Smooth muscle cell (in vitro differentiated cells): ENCODE results near the gene KRT32. TPM values are rescaled to one million over a fixed set of nuclear protein-coding genes. Genes with fewer than 3 reads are reported as not detected.

ENCODE experiments used
- DNase-seq: peaks from one replicate; lab custom pipeline; 2025; ENCODE audit not compliant: unreplicated experiment; lab: John Stamatoyannopoulos, UW
- H2AFZ ChIP-seq: fragments of 200-600 bp; sonication (generic); 2 replicates; pipeline ENCODE4 v1.6.0; 2016; ENCODE audit warnings: antibody characterized with exemption, low read depth, mild to moderate bottlenecking
- H3F3A ChIP-seq: fragments of 200-600 bp; sonication (generic); 2 replicates; pipeline ENCODE4 v1.6.0; 2017; ENCODE audit warnings: antibody characterized with exemption, low read depth
- H3K27ac ChIP-seq: fragments of 200-600 bp; sonication (generic); 2 replicates; pipeline ENCODE4 v1.5.1; 2016; ENCODE audit warnings: low read depth, mild to moderate bottlenecking
- H3K27me3 ChIP-seq: fragments of 200-600 bp; sonication (generic); 2 replicates; pipeline ENCODE4 v1.6.1; 2016; ENCODE audit warnings: low read depth, mild to moderate bottlenecking
- H3K36me3 ChIP-seq: fragments of 200-600 bp; sonication (generic); 2 replicates; pipeline ENCODE4 v1.5.1; 2016; ENCODE audit warnings: low read depth
- H3K4me1 ChIP-seq: fragments of 200-600 bp; sonication (generic); 2 replicates; pipeline ENCODE4 v1.5.1; 2016; ENCODE audit warnings: low read depth
- H3K4me2 ChIP-seq: fragments of 200-600 bp; sonication (generic); 2 replicates; pipeline ENCODE4 v1.6.0; 2016; ENCODE audit warnings: mild to moderate bottlenecking
- H3K4me3 ChIP-seq: fragments of 200-600 bp; sonication (generic); 2 replicates; pipeline ENCODE4 v1.5.1; 2016; ENCODE audit warnings: mild to moderate bottlenecking
- H3K79me2 ChIP-seq: fragments of 200-600 bp; sonication (generic); 2 replicates; pipeline ENCODE4 v1.6.0; 2016; ENCODE audit warnings: low read depth, mild to moderate bottlenecking
- H3K9ac ChIP-seq: fragments of 200-600 bp; sonication (generic); 2 replicates; pipeline ENCODE4 v1.6.0; 2016; ENCODE audit warnings: low read depth
- H3K9me3 ChIP-seq: fragments of 200-600 bp; sonication (generic); replicated peaks from 2 replicates; pipeline ENCODE4 v1.5.1; 2016; ENCODE audit warnings: low read depth
- H4K20me1 ChIP-seq: fragments of 200-600 bp; sonication (generic); 2 replicates; pipeline ENCODE4 v1.6.0; 2016; ENCODE audit warnings: low read depth
- CTCF ChIP-seq: fragments of 200-600 bp; sonication (generic); IDR thresholded peaks from 2 replicates; pipeline ENCODE4 v1.5.1; 2017; ENCODE audit warnings: borderline replicate concordance, mild to moderate bottlenecking, antibody characterized with exemption; ENCODE audit not compliant: insufficient read depth, poor library complexity, severe bottlenecking
- WGBS: methylation state at CpG from one replicate; pipeline ENCODE4 v1.1.7; 2016; ENCODE audit warnings: low lambda C conversion rate; 5-methylcytosine and 5-hydroxymethylcytosine counted together
- polyA plus RNA-seq: library from polyadenylated mRNA; unstranded; fragments of >200 nt; fragmentation: Nextera tagmentation; extraction: Ambion mirVana; gene quantifications from 2 replicates; pipeline ENCODE4 v1.2.1, GENCODE V29; 2016
- total RNA-seq: library from RNA; depleted of rRNA; stranded (reverse); fragments of >200 nt; gene quantifications from 2 replicates; pipeline ENCODE4 v1.2.3, GENCODE V29; 2014

KRT32 gene
- total and polyA plus RNA-seq, 2 experiments from 2014 or later = not detected

- Histone ChIP-seq H4K20me1 (no peaks in the 10 kb centered on the region), H2AFZ (no peak overlapping the region), H3K4me3 (no peak overlapping the region), H3K27ac (no peak overlapping the region), H3K4me1 (no peaks in the 10 kb centered on the region), H3F3A (no peaks in the 10 kb centered on the region), H3K36me3 (no peaks in the 10 kb centered on the region), H3K4me2 (no peak overlapping the region), H3K79me2 (no peaks in the 10 kb centered on the region), H3K27me3 (no peaks in the 10 kb centered on the region), H3K9ac (no peak overlapping the region), H3K9me3 (no peaks in the 10 kb centered on the region)
- WGBS = 73% methylated on average over 2 of the region's 2 CpGs
- TF ChIP-seq CTCF = no peak
- DNase-seq = no peak
Measured at GRCh38 chr17:41448506-41448905, 18.7 kb downstream of the KRT32 start.

- peak overlapping the region; percentile 15 for H3K4me2 ChIP-seq
- no peaks in the 10 kb centered on the region for H3F3A ChIP-seq
- H3K4me3 ChIP-seq = no peak overlapping the region
- H2AFZ ChIP-seq = no peak overlapping the region
- no peak for DNase-seq
- H3K9me3 ChIP-seq = no peaks in the 10 kb centered on the region
- no peaks in the 10 kb centered on the region for H3K36me3 ChIP-seq
- no peaks in the 10 kb centered on the region for H3K79me2 ChIP-seq
- H3K27me3 ChIP-seq = no peaks in the 10 kb centered on the region
- H3K27ac ChIP-seq = peak overlapping the region; percentile 11
- no peaks in the 10 kb centered on the region for H3K4me1 ChIP-seq
- H3K9ac ChIP-seq = no peak overlapping the region
- 24% methylated on average over 2 of the region's 2 CpGs for WGBS
- H4K20me1 ChIP-seq = no peaks in the 10 kb centered on the region
- no peak for TF ChIP-seq CTCF
Measured at GRCh38 chr17:41446806-41447205, 20.4 kb downstream of the KRT32 start.

- Histone ChIP-seq H3K4me1 (no peaks in the 10 kb centered on the region), H2AFZ (no peak overlapping the region), H3K4me2 (no peak overlapping the region), H3K27me3 (no peaks in the 10 kb centered on the region), H4K20me1 (no peaks in the 10 kb centered on the region), H3K9me3 (no peaks in the 10 kb centered on the region), H3K27ac (no peak overlapping the region), H3K9ac (no peak overlapping the region), H3K36me3 (no peaks in the 10 kb centered on the region), H3F3A (no peaks in the 10 kb centered on the region), H3K4me3 (no peak overlapping the region), H3K79me2 (no peaks in the 10 kb centered on the region)
- DNase-seq = no peak
- no peak for TF ChIP-seq CTCF
- WGBS = 74% methylated on average over 3 of the region's 3 CpGs
Measured at GRCh38 chr17:41444640-41445039, 22.5 kb downstream of the KRT32 start.

GRCh38 chr17:41444186-41444585 is 23.0 kb downstream of the KRT32 start:
- no peaks in the 10 kb centered on the region for H4K20me1 ChIP-seq
- no peaks in the 10 kb centered on the region for H3K4me1 ChIP-seq
- H3F3A ChIP-seq = no peaks in the 10 kb centered on the region
- no peak for DNase-seq
- H3K9ac ChIP-seq = no peak overlapping the region
- H3K79me2 ChIP-seq = no peaks in the 10 kb centered on the region
- no peaks in the 10 kb centered on the region for H3K36me3 ChIP-seq
- H2AFZ ChIP-seq = no peak overlapping the region
- no peak overlapping the region for H3K4me2 ChIP-seq
- 74% methylated on average over 1 of the region's 1 CpG for WGBS
- H3K9me3 ChIP-seq = no peaks in the 10 kb centered on the region
- H3K27me3 ChIP-seq = no peaks in the 10 kb centered on the region
- no peak overlapping the region for H3K4me3 ChIP-seq
- TF ChIP-seq CTCF = no peak
- no peak overlapping the region for H3K27ac ChIP-seq
